HepG2 (cell line): Measurements from ENCODE around the gene OR6K6. TPM values are rescaled to one million over a fixed set of nuclear protein-coding genes. Genes with fewer than 3 reads are reported as not detected.

Experiments used
- ATAC-seq: fragments of 200-7000 bp; cut with Tn5 transposase; 3 replicates; pipeline ENCODE4 v1.9.1; 2020; ENCODE audit warnings: mild to moderate bottlenecking, moderate library complexity
- BruUV-seq: library from RNA; stranded (reverse); fragments of 400-500 nt; replicated peaks from 2 replicates; lab custom pipeline; 2021; lab: Mats Ljungman, UMichigan
- CTCF ChIA-PET: fragments of 300-600 bp; formaldehyde crosslinking; extraction: SDS; loops from one replicate; lab custom pipeline; 2021; ENCODE audit warnings: low total read pairs, inconsistent platforms, low intra/inter-chr PET ratio; lab: Yijun Ruan, JAX
- POLR2A ChIA-PET: fragments of 350-600 bp; sonication (Branson Sonifier 250); formaldehyde crosslinking; loops from one replicate; lab custom pipeline; 2020; ENCODE audit warnings: antibody characterized with exemption, inconsistent platforms; lab: Yijun Ruan, JAX
- DNase-seq: peaks from one replicate; pipeline ENCODE4 v3.0.0-alpha.2; 2015; ENCODE audit warnings: low spot score
- FAIRE-seq: peaks from 3 replicates; lab custom pipeline; 2011; peaks lifted over from hg19 to GRCh38; lab: Jason Lieb, UNC
- H2AFZ ChIP-seq: one replicate; pipeline ENCODE4 v1.6.1; 2011; ENCODE audit warnings: low read length, inconsistent platforms
- H3K27ac ChIP-seq: fragments of 300-600 bp; 3 replicates; pipeline ENCODE4 v1.8.0; 2011; ENCODE audit warnings: mixed run types, mild to moderate bottlenecking, mixed read lengths, low read length, inconsistent platforms; ENCODE audit not compliant: insufficient read depth; ENCODE audit errors: extremely low read length
- H3K27me3 ChIP-seq, 2 experiments: fragments of 200-600 bp in 1 of 2; 2 replicates in 1 of 2; 3 replicates in 1 of 2; pipeline versions ENCODE4 v1.6.0 to v1.8.0; 2011; ENCODE audit warnings: low read length in 2 of 2, mild to moderate bottlenecking in 2 of 2, moderate library complexity in 2 of 2, inconsistent platforms in 1 of 2; ENCODE audit not compliant: insufficient read depth in 2 of 2, control insufficient read depth in 1 of 2
- H3K36me3 ChIP-seq, 2 experiments: fragments of 200-600 bp in 1 of 2; replicated peaks in 1 of 2; 2 replicates in 1 of 2; 3 replicates in 1 of 2; pipeline versions ENCODE4 v1.5.1 to v1.8.0; 2011; ENCODE audit warnings: low read length in 2 of 2, inconsistent platforms in 1 of 2; ENCODE audit not compliant: insufficient read depth in 2 of 2, control insufficient read depth in 1 of 2
- H3K4me1 ChIP-seq: 2 replicates; pipeline ENCODE4 v1.5.1; 2012; ENCODE audit warnings: low read length, inconsistent platforms; ENCODE audit not compliant: insufficient read depth
- H3K4me2 ChIP-seq: 2 replicates; pipeline ENCODE4 v1.6.0; 2011; ENCODE audit warnings: low read depth, low read length, inconsistent platforms
- H3K4me3 ChIP-seq, 3 experiments: fragments of 200-600 bp in 1 of 3; sonication (generic), shearing (Covaris generic) in 1 of 3; replicated peaks in 1 of 3; 2 replicates each; pipeline ENCODE4 v1.5.1; 2011 to 2016; ENCODE audit warnings: low read length in 3 of 3, inconsistent platforms in 2 of 3, low read depth in 2 of 3, mild to moderate bottlenecking in 2 of 3, control low read depth in 1 of 3, mixed read lengths in 1 of 3; ENCODE audit not compliant: insufficient read depth in 1 of 3
- H3K79me2 ChIP-seq: one replicate; pipeline ENCODE4 v1.6.1; 2011; ENCODE audit warnings: low read length, inconsistent platforms; ENCODE audit not compliant: insufficient read depth
- H3K9ac ChIP-seq: 2 replicates; pipeline ENCODE4 v1.6.0; 2011; ENCODE audit warnings: mild to moderate bottlenecking, low read depth, low read length, inconsistent platforms; ENCODE audit not compliant: insufficient read depth
- H3K9me3 ChIP-seq: 2 replicates; pipeline ENCODE4 v1.5.1; 2012; ENCODE audit warnings: mild to moderate bottlenecking, low read length
- H4K20me1 ChIP-seq: 2 replicates; pipeline ENCODE4 v1.6.0; 2011; ENCODE audit warnings: inconsistent platforms, mild to moderate bottlenecking, low read length, moderate library complexity; ENCODE audit not compliant: insufficient read depth
- FOSL1 ChIP-seq: sonication (generic); formaldehyde crosslinking; IDR thresholded peaks from 2 replicates; pipeline ENCODE4 v1.9.0; 2021; ENCODE audit warnings: missing genetic modification reagents, borderline replicate concordance
- FOXK2 ChIP-seq: fragments of 450-650 bp; IDR thresholded peaks from 2 replicates; pipeline ENCODE4 v1.6.1; 2016
- HNRNPK ChIP-seq: fragments of 200-400 bp; formaldehyde crosslinking; IDR thresholded peaks from 2 replicates; pipeline ENCODE4 v1.6.1; 2018; ENCODE audit warnings: low read length, low read depth, moderate library complexity, mild to moderate bottlenecking; ENCODE audit not compliant: poor library complexity, severe bottlenecking
- KDM4B ChIP-seq: sonication (generic); formaldehyde crosslinking; IDR thresholded peaks from 2 replicates; pipeline ENCODE4 v1.4.0; 2020; ENCODE audit warnings: missing genetic modification reagents
- MAFG ChIP-seq: sonication (generic); formaldehyde crosslinking; IDR thresholded peaks from 2 replicates; pipeline ENCODE4 v1.5.1; 2020; ENCODE audit warnings: mild to moderate bottlenecking, missing genetic modification reagents
- MED13 ChIP-seq: sonication (generic); formaldehyde crosslinking; IDR thresholded peaks from 2 replicates; pipeline ENCODE4 v1.5.0; 2020; ENCODE audit warnings: missing genetic modification reagents
- MTERF4 ChIP-seq: sonication (generic); formaldehyde crosslinking; IDR thresholded peaks from 2 replicates; pipeline ENCODE4 v1.8.0; 2023; ENCODE audit warnings: mild to moderate bottlenecking, missing genetic modification reagents
- MXD3 ChIP-seq: IDR thresholded peaks from 2 replicates; pipeline ENCODE4 v1.6.1; 2016; ENCODE audit warnings: mild to moderate bottlenecking, missing biosample characterization, missing genetic modification reagents
- PAF1 ChIP-seq: IDR thresholded peaks from 2 replicates; pipeline ENCODE4 v1.6.1; 2016; ENCODE audit warnings: missing genetic modification reagents, missing compliant biosample characterization
- PRDM4 ChIP-seq: sonication (generic); formaldehyde crosslinking; IDR thresholded peaks from 2 replicates; pipeline ENCODE4 v1.9.0; 2021; ENCODE audit warnings: missing genetic modification reagents, borderline replicate concordance
- SMARCC2 ChIP-seq: fragments of 450-650 bp; IDR thresholded peaks from 2 replicates; pipeline ENCODE4 v1.6.1; 2017; ENCODE audit warnings: antibody characterized with exemption, mild to moderate bottlenecking
- SNAPC2 ChIP-seq: sonication (generic); formaldehyde crosslinking; IDR thresholded peaks from 2 replicates; pipeline ENCODE4 v1.8.1; 2022; ENCODE audit warnings: mild to moderate bottlenecking, missing genetic modification reagents
- TARDBP ChIP-seq: sonication (generic); formaldehyde crosslinking; IDR thresholded peaks from 2 replicates; pipeline ENCODE4 v1.8.0; 2022; ENCODE audit warnings: mild to moderate bottlenecking, missing genetic modification reagents
- ZKSCAN5 ChIP-seq: sonication (generic); formaldehyde crosslinking; IDR thresholded peaks from 2 replicates; pipeline ENCODE4 v1.5.1; 2020; ENCODE audit warnings: mild to moderate bottlenecking, missing genetic modification reagents
- ZNF207 ChIP-seq: fragments of 450-650 bp; IDR thresholded peaks from 2 replicates; pipeline ENCODE4 v1.6.1; 2016; ENCODE audit warnings: antibody characterized with exemption, borderline replicate concordance
- WGBS: methylation state at CpG from one replicate; pipeline ENCODE4 v1.1.6; 2017; ENCODE audit warnings: low lambda C conversion rate; 5-methylcytosine and 5-hydroxymethylcytosine counted together
- in situ Hi-C: cut with HindIII; loops from 2 replicates; pipeline ENCODE4 v1.10.0; 2017; ENCODE audit warnings: low pct_unique_long_range_greater_than_20kb; ENCODE audit not compliant: extremely low pct_ligation_motif_present
- intact Hi-C: fragments of 100-400 bp; cut with micrococcal nuclease; formaldehyde crosslinking; loops from one replicate; pipeline ENCODE4 v1.10.0; 2022; ENCODE audit not compliant: unreplicated experiment
- polyA plus RNA-seq, 8 experiments: library from polyadenylated mRNA; depleted of rRNA in 3 of 8; stranded (reverse) in 7 of 8; unstranded in 1 of 8; fragments of >200 nt; fragmentation: Illumina TruSeq in 4 of 8; extraction: Trizol in 4 of 8; gene quantifications; 2 replicates each; pipeline versions ENCODE4 v1.2.1 to v1.2.3, GENCODE V29; 2011 to 2016; ENCODE audit warnings: low read depth in 4 of 8, missing spikeins in 1 of 8, mixed read lengths in 1 of 8; ENCODE audit not compliant: insufficient read depth in 1 of 8
- total RNA-seq, 5 experiments: library from RNA; depleted of rRNA; stranded (reverse); fragments of >200 nt; fragmentation: Illumina TruSeq; extraction: Trizol; gene quantifications; 2 replicates each; pipeline ENCODE4 v1.2.3, GENCODE V29; 2016; ENCODE audit warnings: low read depth in 1 of 5
- TF ChIP-seq, protein P1 (sequence below): sonication (generic); formaldehyde crosslinking; conservative IDR thresholded peaks from 2 replicates; pipeline ENCODE4 v1.8.1; 2023; ENCODE audit warnings: missing genetic modification reagents

OR6K6 gene
- total and polyA plus RNA-seq, 2 of the 13 experiments (the other 11 are each of a cell fraction or from before 2014, with no cell fraction given): not detected

DNA sequence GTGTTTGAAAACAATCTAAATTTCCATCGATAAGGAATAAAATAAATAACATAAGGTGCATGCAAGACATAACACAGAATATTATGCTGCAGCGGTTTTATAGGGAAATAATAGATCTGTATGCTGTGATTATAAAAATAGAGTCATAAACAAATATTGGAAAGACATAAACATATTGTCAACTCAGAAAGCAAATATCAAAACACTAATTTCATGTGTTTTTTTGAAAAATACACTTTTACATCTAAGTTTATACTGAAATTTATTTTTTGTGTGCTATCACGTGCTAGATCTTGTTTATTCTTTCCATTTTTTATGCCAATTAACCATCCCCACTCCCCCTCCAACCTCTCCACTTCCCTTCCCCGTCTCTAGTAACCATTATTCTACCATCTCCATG, 43.4 kb upstream of the OR6K6 start:
- CTCF ChIA-PET: no interaction called here
- ATAC-seq (no peak), FAIRE-seq (no peak), DNase-seq (no peak)
- Histone ChIP-seq H3K4me3 (no peak overlapping the region), H3K4me1 (no peaks in the 10 kb centered on the region), H3K27me3 (no peaks in the 10 kb centered on the region), H3K9ac (no peak overlapping the region), H3K79me2 (no peaks in the 10 kb centered on the region), H3K27ac (no peak overlapping the region), H4K20me1 (no peaks in the 10 kb centered on the region), H3K9me3 (no peaks in the 10 kb centered on the region)
- under 1% methylated on average over 4 of the region's 4 CpGs for WGBS
- POLR2A ChIA-PET: no interaction called here
- no TSS peak for BruUV-seq
- TF ChIP-seq, protein P1, sequence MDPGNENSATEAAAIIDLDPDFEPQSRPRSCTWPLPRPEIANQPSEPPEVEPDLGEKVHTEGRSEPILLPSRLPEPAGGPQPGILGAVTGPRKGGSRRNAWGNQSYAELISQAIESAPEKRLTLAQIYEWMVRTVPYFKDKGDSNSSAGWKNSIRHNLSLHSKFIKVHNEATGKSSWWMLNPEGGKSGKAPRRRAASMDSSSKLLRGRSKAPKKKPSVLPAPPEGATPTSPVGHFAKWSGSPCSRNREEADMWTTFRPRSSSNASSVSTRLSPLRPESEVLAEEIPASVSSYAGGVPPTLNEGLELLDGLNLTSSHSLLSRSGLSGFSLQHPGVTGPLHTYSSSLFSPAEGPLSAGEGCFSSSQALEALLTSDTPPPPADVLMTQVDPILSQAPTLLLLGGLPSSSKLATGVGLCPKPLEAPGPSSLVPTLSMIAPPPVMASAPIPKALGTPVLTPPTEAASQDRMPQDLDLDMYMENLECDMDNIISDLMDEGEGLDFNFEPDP: no peak
- TF ChIP-seq MXD3 (no peak), PAF1 (CRISPR knock-in tag) (no peak), ZNF207 (no peak), HNRNPK (peak; percentile 90), FOSL1 (CRISPR knock-in tag) (no peak), TARDBP (no peak)
- TF ChIP-seq, all 625 proteins: peak for 1
- in situ Hi-C loops: no loop called here
- Histone ChIP-seq H3K36me3 (no peaks in the 10 kb centered on the region), H2AFZ (no peak overlapping the region), H3K4me2 (no peak overlapping the region)
- intact Hi-C loops: no loop called here

GRCh38 chr1:158714754-158715153, 39.8 kb upstream of the OR6K6 start:
- Histone ChIP-seq H3K79me2 (no peaks in the 10 kb centered on the region), H3K27me3 (no peaks in the 10 kb centered on the region), H3K4me1 (no peaks in the 10 kb centered on the region), H3K27ac (no peak overlapping the region), H2AFZ (no peak overlapping the region), H3K4me2 (no peak overlapping the region), H3K9ac (no peak overlapping the region), H3K9me3 (no peaks in the 10 kb centered on the region), H4K20me1 (no peaks in the 10 kb centered on the region), H3K36me3 (no peaks in the 10 kb centered on the region), H3K4me3 (no peak overlapping the region)
- no TSS peak for BruUV-seq
- no peak for FAIRE-seq
- in situ Hi-C loops: no loop called here
- WGBS: 0% methylated on average over 1 of the region's 1 CpG
- ChIA-PET CTCF (no interaction called here), POLR2A (no interaction called here)
- DNase-seq: no peak
- ATAC-seq: no peak
- intact Hi-C loops: no loop called here
- TF ChIP-seq SMARCC2 (no peak), KDM4B (no peak), SNAPC2 (CRISPR knock-in tag) (no peak), MTERF4 (CRISPR knock-in tag) (no peak), MAFG (CRISPR knock-in tag) (no peak), PRDM4 (CRISPR knock-in tag) (no peak), ZKSCAN5 (CRISPR knock-in tag) (no peak), FOXK2 (no peak), MED13 (CRISPR knock-in tag) (no peak)
